Measurements from ENCODE around the gene ZNF248. TPM values are rescaled to one million over a fixed set of nuclear protein-coding genes. Genes with fewer than 3 reads are reported as not detected.

Gene ZNF248
- total and polyA plus RNA-seq, 4 donors, result 1.8 to 7.9 (median 4.4) TPM

GRCh38 chr10:37865957-37866803 lies 8.8 kb upstream of the ZNF248 start:
- DNase-seq (ENCODE audit: low spot score), result no peak
- no peak for TF ChIP-seq FOXA2 (IDR thresholded peaks at IDR 0.05)
- no peak for TF ChIP-seq ATF3 (IDR thresholded peaks at IDR 0.05)
- TF ChIP-seq ZBTB33 (IDR thresholded peaks at IDR 0.05), result no peak
- TF ChIP-seq CTCF (IDR thresholded peaks at IDR 0.05; ENCODE audit: low read depth, low read length, missing input control), result no peak
- TF ChIP-seq REST (IDR thresholded peaks at IDR 0.05), result no peak
- TF ChIP-seq FOXA1 (IDR thresholded peaks at IDR 0.05), result no peak
- no peak overlapping the region for H3K27ac ChIP-seq (ENCODE audit: low read depth in 1 of 2, low read length in 2 of 2)
- H3K36me3 ChIP-seq (ENCODE audit: control insufficient read depth in 4 of 4, insufficient read depth in 3 of 4, low read depth in 1 of 4, low read length in 3 of 4), result no peaks in the 10 kb centered on the region
- H3K4me3 ChIP-seq (ENCODE audit: low read depth in 1 of 3, low read length in 3 of 3), result no peak overlapping the region
- H3K9ac ChIP-seq (ENCODE audit: low read depth in 1 of 2, low read length in 2 of 2), result no peak overlapping the region
- H3K27me3 ChIP-seq (ENCODE audit: control insufficient read depth in 4 of 4, insufficient read depth in 4 of 4, low read length in 3 of 4), result no peaks in the 10 kb centered on the region
- no peaks in the 10 kb centered on the region for H3K4me1 ChIP-seq (ENCODE audit: control insufficient read depth in 4 of 4, insufficient read depth in 4 of 4, low read length in 3 of 4)
- no peaks in the 10 kb centered on the region for H3K9me3 ChIP-seq (ENCODE audit: control insufficient read depth in 4 of 4, low read length in 3 of 4)
- WGBS, result 74% methylated on average over 9 of the region's 9 CpGs

- DNase-seq (ENCODE audit: low spot score), result no peak
- no peak overlapping the region for H3K9ac ChIP-seq (ENCODE audit: low read depth in 1 of 2, low read length in 2 of 2)
- H3K4me3 ChIP-seq (ENCODE audit: low read depth in 1 of 3, low read length in 3 of 3), result no peak overlapping the region
- no peak overlapping the region for H3K27ac ChIP-seq (ENCODE audit: low read depth in 1 of 2, low read length in 2 of 2)
- no peaks in the 10 kb centered on the region for H3K4me1 ChIP-seq (ENCODE audit: control insufficient read depth in 4 of 4, insufficient read depth in 4 of 4, low read length in 3 of 4)
- H3K9me3 ChIP-seq (ENCODE audit: control insufficient read depth in 4 of 4, low read length in 3 of 4), result peaks cover 0 to 3% (median under 1%) of the 10 kb centered on the region in 4 donors
- TF ChIP-seq JUND (IDR thresholded peaks at IDR 0.05) (no peak), ATF3 (IDR thresholded peaks at IDR 0.05) (no peak), EGR1 (IDR thresholded peaks at IDR 0.05; ENCODE audit: low read depth in 2 of 2) (no peak), SP1 (IDR thresholded peaks at IDR 0.05) (no peak), HNF4A (conservative IDR thresholded peaks at IDR 0.05) (no peak), RAD21 (IDR thresholded peaks at IDR 0.05) (no peak), GABPA (IDR thresholded peaks at IDR 0.05 in 1 of 2, conservative IDR thresholded peaks at IDR 0.05 in 1 of 2) (no peak), CTCF (IDR thresholded peaks at IDR 0.05; ENCODE audit: low read depth, low read length, missing input control) (no peak), FOXA1 (IDR thresholded peaks at IDR 0.05) (no peak), RXRA (IDR thresholded peaks at IDR 0.05) (no peak), NR2F2 (IDR thresholded peaks at IDR 0.05) (no peak), YY1 (IDR thresholded peaks at IDR 0.05) (no peak), ZBTB33 (IDR thresholded peaks at IDR 0.05) (no peak)
- no peaks in the 10 kb centered on the region for H3K36me3 ChIP-seq (ENCODE audit: control insufficient read depth in 4 of 4, insufficient read depth in 3 of 4, low read depth in 1 of 4, low read length in 3 of 4)
- no peaks in the 10 kb centered on the region for H3K27me3 ChIP-seq (ENCODE audit: control insufficient read depth in 4 of 4, insufficient read depth in 4 of 4, low read length in 3 of 4)
- 78% methylated on average over 3 of the region's 3 CpGs for WGBS
Observed at GRCh38 chr10:37865264-37865663, 7.9 kb upstream of the ZNF248 start.
